ENCODE results near the gene LACTB.
"Not testable (repeated sequence)": the region's sequence is repeated elsewhere in the genome, so short reads cannot be mapped to it uniquely, and the experiment has no call there.

- TF ChIP-seq EZH2 (IDR thresholded peaks at IDR 0.05); POLR2AphosphoS5 (IDR thresholded peaks at IDR 0.05; ENCODE audit: borderline replicate concordance, low read depth, low read length): not testable (repeated sequence)
Observed at GRCh38 chr15:63098901-63099300, 22.8 kb upstream of the LACTB start.
